Measurements from ENCODE around the gene PROCR.
"Not testable (repeated sequence)": the region's sequence is repeated elsewhere in the genome, so short reads cannot be mapped to it uniquely, and the experiment has no call there.

Gene PROCR

GRCh38 chr20:35193031-35193791, 21.3 kb downstream of the PROCR start:
- not testable (repeated sequence) for DNase-seq (ENCODE audit: low spot score)

DNA sequence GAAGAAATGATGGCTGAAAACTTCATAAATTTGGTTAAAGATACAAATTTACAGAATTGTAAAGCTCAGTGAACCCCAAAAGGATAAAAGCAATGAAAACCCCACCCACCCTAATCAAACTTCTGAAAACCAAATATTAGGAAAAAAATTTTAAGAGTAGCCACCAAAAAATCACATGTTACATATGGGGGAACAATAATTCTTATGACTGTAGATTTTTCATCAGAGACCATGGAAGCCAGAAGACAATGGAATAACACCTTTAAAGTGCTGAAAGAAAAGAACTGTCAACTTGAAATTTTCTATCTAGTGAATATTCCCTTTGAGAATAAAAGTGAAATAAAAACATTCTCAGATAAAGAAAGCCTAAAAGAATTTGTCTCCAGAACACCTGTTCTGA, 24.4 kb downstream of the PROCR start:
- no peak for DNase-seq (ENCODE audit: low spot score)

- DNase-seq (ENCODE audit: low spot score) = no peak
Measured at GRCh38 chr20:35199740-35200139, 27.9 kb downstream of the PROCR start.

- no peak for DNase-seq (ENCODE audit: low spot score)
Measured at GRCh38 chr20:35200267-35200666, 28.4 kb downstream of the PROCR start.

DNA sequence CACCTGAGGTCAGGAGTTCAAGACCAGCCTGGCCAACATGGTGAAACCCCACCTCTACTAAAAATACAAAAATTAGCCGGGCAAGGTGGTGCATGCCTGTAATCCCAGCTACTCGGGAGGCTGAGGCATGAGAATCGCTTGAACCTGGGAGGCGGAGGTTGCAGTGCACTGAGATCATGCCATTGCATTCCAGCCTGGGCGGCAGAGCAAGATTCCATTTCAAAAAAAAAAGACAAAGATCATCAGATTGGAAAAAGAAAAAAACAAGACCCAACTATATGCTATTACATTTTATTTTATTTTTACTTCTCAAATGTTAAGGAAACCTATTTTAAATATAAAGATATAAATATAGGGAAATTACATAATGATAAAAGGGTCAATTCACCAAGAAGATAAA, 29.6 kb downstream of the PROCR start:
- DNase-seq (ENCODE audit: low spot score) = not testable (repeated sequence)

DNA sequence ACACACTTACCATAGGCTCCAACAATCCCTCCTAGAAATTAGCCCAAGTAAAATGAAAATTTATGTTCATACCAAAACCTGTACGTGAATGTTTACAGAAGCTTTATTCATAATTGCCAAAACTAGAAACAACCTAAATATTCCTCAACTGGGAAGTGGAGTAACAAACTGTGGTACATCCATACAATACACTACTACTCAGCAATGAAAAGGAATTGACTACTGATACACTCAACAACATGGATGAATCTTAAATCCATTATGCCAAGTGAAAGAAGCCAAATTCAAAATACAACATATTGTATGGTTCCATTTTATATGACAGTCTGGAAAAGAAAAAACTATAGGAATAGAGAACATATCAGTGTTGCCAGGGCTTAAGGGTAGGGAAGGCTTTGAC, 34.9 kb downstream of the PROCR start:
- DNase-seq (ENCODE audit: low spot score) = no peak

GRCh38 chr20:35207950-35208611, 36.2 kb downstream of the PROCR start:
- DNase-seq (ENCODE audit: low spot score) = peak; percentile 67

DNA sequence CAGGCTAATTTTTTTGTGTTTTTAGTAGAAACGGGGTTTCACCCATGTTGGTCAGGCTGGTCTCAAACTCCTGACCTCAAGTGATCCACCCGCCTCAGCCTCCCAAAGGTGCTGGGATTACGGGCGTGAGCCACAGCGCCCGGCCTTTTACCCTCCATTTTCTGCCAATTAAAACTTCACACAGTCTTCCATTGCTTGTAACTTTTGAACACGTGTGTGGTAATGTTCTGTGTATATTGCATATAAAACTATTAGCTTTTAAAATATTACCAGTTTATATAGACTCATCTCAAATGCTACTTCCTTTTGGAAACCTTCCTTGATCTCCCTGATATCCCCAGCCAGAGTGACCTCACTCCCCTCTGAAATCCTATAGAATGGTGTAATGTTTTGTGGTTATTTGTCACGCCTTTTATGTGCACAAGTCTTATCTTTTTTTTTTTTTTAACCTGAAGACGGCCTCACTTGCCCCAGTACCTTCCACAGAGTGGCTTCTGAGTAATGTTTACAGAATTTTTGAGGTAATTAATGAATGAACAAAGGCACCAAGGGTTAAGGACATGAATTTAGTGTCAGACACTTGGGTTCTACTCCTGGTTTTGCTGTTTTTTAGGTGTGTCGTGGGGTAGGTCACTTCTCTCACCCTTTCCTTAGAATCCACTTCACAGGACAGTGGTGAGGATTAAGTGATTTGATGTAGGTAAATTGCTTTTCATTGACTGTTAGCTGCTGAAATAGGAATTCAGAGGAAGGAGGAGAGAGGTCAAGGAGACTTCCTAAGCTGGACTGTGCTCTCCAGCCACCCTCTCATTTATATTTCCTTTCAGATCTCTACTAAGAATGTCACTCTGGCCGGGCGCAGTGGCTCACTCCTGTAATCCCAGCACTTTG, 43.4 kb downstream of the PROCR start:
- DNase-seq (ENCODE audit: low spot score) = no peak

DNA sequence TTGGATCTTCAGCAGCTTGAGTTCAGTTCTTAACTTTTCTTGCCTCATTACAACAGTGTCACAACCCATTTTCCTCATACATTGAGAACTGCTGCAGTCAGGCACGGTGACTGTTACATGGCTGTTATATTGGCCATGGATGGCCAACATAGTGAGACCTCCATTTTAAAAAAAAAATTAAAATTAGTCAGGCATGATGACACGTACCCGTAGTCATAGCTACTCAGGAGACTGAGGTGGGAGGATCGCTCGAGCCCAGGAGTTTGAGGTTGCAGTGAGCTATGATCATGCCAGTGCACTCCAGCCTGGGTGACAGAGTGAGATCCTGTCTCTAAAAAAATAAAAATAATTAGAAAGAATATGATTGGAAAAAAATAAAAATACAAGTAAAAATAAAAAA, 44.7 kb downstream of the PROCR start:
- no peak for DNase-seq (ENCODE audit: low spot score)

DNA sequence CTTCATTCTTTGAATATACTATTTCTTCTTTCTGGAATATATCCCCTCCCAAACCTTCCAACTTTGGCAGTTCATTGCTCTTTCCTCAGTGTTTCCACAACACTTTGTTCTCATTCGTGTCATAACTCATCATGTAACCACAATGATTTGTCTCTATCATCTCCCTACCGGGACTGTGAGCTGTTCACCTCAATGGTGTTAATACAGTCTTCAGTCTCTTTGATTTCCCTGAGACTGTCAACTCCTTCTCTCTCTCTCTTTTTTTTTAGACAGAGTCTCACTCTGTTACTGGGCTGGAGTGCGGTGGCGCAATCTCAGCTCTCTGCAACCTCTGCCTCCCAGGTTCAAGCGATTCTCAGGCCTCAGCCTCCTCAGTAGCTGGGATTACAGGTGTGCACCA, 52.1 kb downstream of the PROCR start:
- no peak for DNase-seq (ENCODE audit: low spot score)

- no peak for DNase-seq (ENCODE audit: low spot score)
Measured at GRCh38 chr20:35224536-35224935, 52.7 kb downstream of the PROCR start.

- DNase-seq (ENCODE audit: low spot score) = no peak
Measured at GRCh38 chr20:35225319-35226125, 53.6 kb downstream of the PROCR start.

DNA sequence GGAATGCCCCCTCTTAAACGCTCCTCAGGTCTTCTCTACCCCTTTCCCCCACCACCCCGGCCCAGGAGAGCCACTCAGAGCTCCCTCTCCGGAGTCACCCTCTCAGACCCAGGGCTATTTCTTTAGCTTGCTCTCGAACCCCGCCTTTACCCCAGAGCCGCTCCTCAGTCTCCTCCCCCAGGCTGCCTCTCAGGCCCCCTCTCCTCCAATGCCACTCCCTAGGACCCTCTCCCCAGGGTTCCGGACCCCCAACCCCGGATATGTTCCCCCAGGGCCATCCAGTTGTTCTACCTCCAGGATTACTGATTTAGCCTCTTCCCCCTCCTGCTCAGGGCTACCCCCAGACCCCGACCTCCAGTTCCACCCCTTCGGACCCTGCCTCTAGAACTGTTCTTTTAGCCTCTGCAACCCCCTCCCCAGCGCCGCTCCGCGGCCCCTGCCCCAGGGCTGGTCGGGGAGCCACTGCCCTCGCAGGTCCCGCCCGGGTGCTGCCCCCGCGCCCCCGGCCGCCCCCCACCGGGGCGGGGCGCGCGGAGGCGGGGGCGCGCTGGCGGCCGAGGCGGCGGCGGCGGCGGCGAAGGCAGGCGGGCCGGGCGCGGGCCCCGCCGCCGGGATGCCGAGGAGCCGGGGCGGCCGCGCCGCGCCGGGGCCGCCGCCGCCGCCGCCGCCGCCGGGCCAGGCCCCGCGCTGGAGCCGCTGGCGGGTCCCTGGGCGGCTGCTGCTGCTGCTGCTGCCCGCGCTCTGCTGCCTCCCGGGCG, 54.4 kb downstream of the PROCR start, which contains the start of gene MMP24:
Gene MMP24 (plus strand): TSS at position 565 of the 758 bp plus-strand sequence. CDS start 49 bp downstream, at position 614.
- DNase-seq (ENCODE audit: low spot score) = peak; percentile 80
